ENCODE measurements around the gene CPHXL. TPM values are rescaled to one million over a fixed set of nuclear protein-coding genes. Genes with fewer than 3 reads are reported as not detected.
A peak's percentile ranks its signal among the peaks of the same experiment; 100 is the strongest.

The CPHXL gene
- total RNA-seq, 2 donors from 2014 or later, result not detected

- intact Hi-C loops (cut with DNase I), result no loop called here
- ATAC-seq, result no peak
These were observed 24.9 kb downstream of the CPHXL start, which contains the start of gene DUXB for GRCh38 chr16:75701361-75701760. Gene DUXB (minus strand): TSS chr16:75701461. CDS start chr16:75701418, 43 bp downstream.

DNA sequence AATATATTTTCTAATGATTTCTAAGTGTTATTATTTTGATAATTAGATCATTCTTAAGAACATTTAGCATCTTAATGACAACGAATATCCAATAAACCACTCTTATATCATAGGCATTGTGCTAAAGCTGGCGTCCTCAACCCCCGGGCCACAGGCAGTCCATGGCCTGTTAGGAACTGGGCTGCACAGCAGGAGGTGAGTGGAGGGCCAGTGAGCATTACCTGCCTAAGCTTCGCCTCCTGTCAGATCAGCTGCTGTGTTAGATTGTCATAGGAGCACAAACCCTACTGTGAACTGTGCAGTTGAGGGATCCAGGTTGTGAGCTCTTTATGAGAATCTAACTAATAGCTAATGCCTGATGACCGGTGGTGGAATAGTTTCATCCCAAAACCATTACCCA is 28.7 kb downstream of the CPHXL start:
- Histone ChIP-seq H3K27me3 (no peaks in the 10 kb centered on the region), H3K27ac (no peak overlapping the region), H3K36me3 (replicated peaks in 1 of 2; ENCODE audit: insufficient read depth in 1 of 2, low read depth in 2 of 2) (no peaks in the 10 kb centered on the region), H3K9me3 (no peaks in the 10 kb centered on the region), H3K4me3 (no peak overlapping the region), H3K4me1 (no peaks in the 10 kb centered on the region)
- intact Hi-C loops (cut with DNase I), result no loop called here
- WGBS, 2 donors, result 92% methylated on average over 5 of the region's 5 CpGs
- no peak for DNase-seq
- no peak for TF ChIP-seq POLR2A (IDR thresholded peaks at IDR 0.05)
- TF ChIP-seq, protein P1, sequence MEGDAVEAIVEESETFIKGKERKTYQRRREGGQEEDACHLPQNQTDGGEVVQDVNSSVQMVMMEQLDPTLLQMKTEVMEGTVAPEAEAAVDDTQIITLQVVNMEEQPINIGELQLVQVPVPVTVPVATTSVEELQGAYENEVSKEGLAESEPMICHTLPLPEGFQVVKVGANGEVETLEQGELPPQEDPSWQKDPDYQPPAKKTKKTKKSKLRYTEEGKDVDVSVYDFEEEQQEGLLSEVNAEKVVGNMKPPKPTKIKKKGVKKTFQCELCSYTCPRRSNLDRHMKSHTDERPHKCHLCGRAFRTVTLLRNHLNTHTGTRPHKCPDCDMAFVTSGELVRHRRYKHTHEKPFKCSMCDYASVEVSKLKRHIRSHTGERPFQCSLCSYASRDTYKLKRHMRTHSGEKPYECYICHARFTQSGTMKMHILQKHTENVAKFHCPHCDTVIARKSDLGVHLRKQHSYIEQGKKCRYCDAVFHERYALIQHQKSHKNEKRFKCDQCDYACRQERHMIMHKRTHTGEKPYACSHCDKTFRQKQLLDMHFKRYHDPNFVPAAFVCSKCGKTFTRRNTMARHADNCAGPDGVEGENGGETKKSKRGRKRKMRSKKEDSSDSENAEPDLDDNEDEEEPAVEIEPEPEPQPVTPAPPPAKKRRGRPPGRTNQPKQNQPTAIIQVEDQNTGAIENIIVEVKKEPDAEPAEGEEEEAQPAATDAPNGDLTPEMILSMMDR (IDR thresholded peaks at IDR 0.05), result no peak
- no peak for ATAC-seq

More at GRCh38 chr16:75701361-75701760, 24.9 kb downstream of the CPHXL start, which contains the start of gene DUXB:
- TF ChIP-seq, protein P1 (IDR thresholded peaks at IDR 0.05), result no peak
- TF ChIP-seq POLR2A (IDR thresholded peaks at IDR 0.05), result no peak
- H3K9me3 ChIP-seq, result no peaks in the 10 kb centered on the region
- no peaks in the 10 kb centered on the region for H3K27me3 ChIP-seq
- H3K27ac ChIP-seq, result no peak within 1 kb of the TSS
- no peaks in the 10 kb centered on the region for H3K4me1 ChIP-seq
- no peaks in the 10 kb centered on the region for H3K36me3 ChIP-seq (replicated peaks in 1 of 2; ENCODE audit: insufficient read depth in 1 of 2, low read depth in 2 of 2)
- H3K4me3 ChIP-seq, result no peak within 1 kb of the TSS
- WGBS, 2 donors, result 88% methylated on average over 5 of the region's 5 CpGs
- DNase-seq, result no peak

DNA sequence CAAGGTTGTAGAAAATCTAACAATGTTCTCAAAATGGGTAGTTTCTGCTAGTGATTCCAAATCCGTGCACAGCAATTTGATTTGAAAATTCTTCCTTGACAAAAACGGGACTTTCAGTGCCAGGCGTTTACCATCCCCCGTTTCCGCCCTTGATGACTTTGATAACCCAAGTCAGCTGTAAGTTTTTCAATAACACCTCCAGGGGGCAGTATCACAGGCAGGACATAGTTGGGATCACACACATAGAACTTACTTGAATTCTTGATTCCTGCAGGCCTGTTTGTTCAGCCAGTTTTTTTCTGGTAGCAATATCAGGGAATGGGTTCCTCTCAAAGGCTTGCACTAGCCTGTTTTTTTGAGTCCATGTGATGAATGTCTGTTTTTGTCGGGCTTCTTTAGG is 30.6 kb downstream of the CPHXL start:
- intact Hi-C loops (cut with DNase I), result no loop called here
- no peak for TF ChIP-seq POLR2A (IDR thresholded peaks at IDR 0.05)
- TF ChIP-seq, protein P1 (IDR thresholded peaks at IDR 0.05), result peak in 1 of 7 experiments; percentile 7
- no peak overlapping the region for H3K4me3 ChIP-seq
- no peaks in the 10 kb centered on the region for H3K36me3 ChIP-seq (replicated peaks in 1 of 2; ENCODE audit: insufficient read depth in 1 of 2, low read depth in 2 of 2)
- no peak for ATAC-seq
- H3K4me1 ChIP-seq, result peaks cover 11% of the 10 kb centered on the region
- no peaks in the 10 kb centered on the region for H3K9me3 ChIP-seq
- no peaks in the 10 kb centered on the region for H3K27me3 ChIP-seq
- DNase-seq, result no peak
- 72 to 78% methylated on average over 6 of the region's 6 CpGs for WGBS, 2 donors
- H3K27ac ChIP-seq, result no peak overlapping the region

DNA sequence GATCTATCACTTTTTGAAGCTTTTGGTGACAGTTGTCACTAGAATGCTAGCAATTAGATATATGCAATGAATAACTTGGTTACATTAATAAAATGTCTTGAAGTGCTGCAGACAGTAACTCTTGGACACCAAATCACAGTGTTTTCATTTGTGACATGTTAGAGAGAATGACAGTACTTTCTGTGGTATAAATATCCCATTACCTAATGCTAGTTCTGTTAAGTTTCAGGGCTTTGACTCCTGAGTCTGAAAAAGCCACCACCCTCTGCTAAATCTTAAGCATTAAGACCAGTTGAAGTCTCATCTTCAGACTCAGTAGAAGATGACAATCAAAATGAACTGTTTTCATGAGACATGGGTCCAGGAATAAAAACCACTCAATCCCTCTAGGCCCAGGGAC is 38.9 kb downstream of the CPHXL start:
- Histone ChIP-seq H3K36me3 (replicated peaks in 1 of 2; ENCODE audit: insufficient read depth in 1 of 2, low read depth in 2 of 2) (no peaks in the 10 kb centered on the region), H3K27ac (no peak overlapping the region), H3K4me1 (peaks cover 11% of the 10 kb centered on the region), H3K4me3 (no peak overlapping the region), H3K9me3 (no peaks in the 10 kb centered on the region), H3K27me3 (no peaks in the 10 kb centered on the region)
- TF ChIP-seq, protein P1 (IDR thresholded peaks at IDR 0.05), result no peak
- TF ChIP-seq POLR2A (IDR thresholded peaks at IDR 0.05), result no peak
- ATAC-seq (no peak), DNase-seq (no peak)
- intact Hi-C loops (cut with DNase I), result no loop called here

- WGBS, 2 donors, result 87 to 88% methylated on average over 14 of the region's 14 CpGs
- ATAC-seq (no peak), DNase-seq (no peak)
- no peak for TF ChIP-seq POLR2A (IDR thresholded peaks at IDR 0.05)
- TF ChIP-seq, protein P1 (IDR thresholded peaks at IDR 0.05), result no peak
- no peaks in the 10 kb centered on the region for H3K36me3 ChIP-seq (replicated peaks in 1 of 2; ENCODE audit: insufficient read depth in 1 of 2, low read depth in 2 of 2)
- H3K27me3 ChIP-seq, result no peaks in the 10 kb centered on the region
- H3K9me3 ChIP-seq, result no peaks in the 10 kb centered on the region
- no peak overlapping the region for H3K4me3 ChIP-seq
- no peak overlapping the region for H3K27ac ChIP-seq
- peaks cover 5% of the 10 kb centered on the region for H3K4me1 ChIP-seq
- intact Hi-C loops (cut with DNase I), result no loop called here
These were observed 44.0 kb downstream of the CPHXL start for GRCh38 chr16:75682308-75682707.
